ENCODE data around the gene UBL4B. TPM values are rescaled to one million over a fixed set of nuclear protein-coding genes. Genes with fewer than 3 reads are reported as not detected.

The UBL4B gene
- total and polyA plus RNA-seq, 2 experiments from 2014 or later, result not detected

DNA sequence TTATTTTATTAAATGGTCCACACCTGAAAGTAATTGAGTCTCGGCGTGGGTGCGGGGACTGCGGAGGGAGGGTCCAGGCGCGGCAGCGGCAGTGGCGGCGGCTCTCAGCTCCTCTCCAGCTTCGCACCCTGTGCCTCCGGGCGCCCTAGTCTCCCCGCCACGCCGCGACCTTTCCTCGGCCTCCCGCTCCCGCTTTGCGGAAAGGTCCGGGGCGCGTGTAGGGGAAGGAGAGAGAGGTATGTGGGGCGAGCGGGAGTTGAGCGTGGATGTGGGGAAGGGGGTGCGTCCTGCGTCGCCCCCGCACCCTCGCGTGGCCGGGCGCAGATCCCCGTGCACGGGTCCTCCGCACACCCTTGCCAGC is 28.4 kb upstream of the UBL4B start:
- H3K4me1 Mint-ChIP-seq, result peaks cover 26% of the 10 kb centered on the region
- H3K9me3 Mint-ChIP-seq, result no peaks in the 10 kb centered on the region
- peaks cover 7% of the 10 kb centered on the region; the same call in 1 of the 2 replicates for H4K20me1 ChIP-seq (replicated peaks; ENCODE audit: insufficient read depth)
- H3K36me3 ChIP-seq (ENCODE audit: insufficient read depth), result no peaks in the 10 kb centered on the region
- H3K9me2 ChIP-seq (ENCODE audit: insufficient read depth), result no peaks in the 10 kb centered on the region
- H2AFZ ChIP-seq, result 0 out of 2 replicates have a peak overlapping the region, but pooled peaks have one; percentile 52
- peaks cover 21% of the 10 kb centered on the region for H3K4me1 ChIP-seq (ENCODE audit: insufficient read depth)
- no peak overlapping the region for H3K27ac Mint-ChIP-seq
- peaks cover 75% of the 10 kb centered on the region for H3K27me3 Mint-ChIP-seq (ENCODE audit: insufficient read depth, low read depth, poor library complexity)
- peak; percentile 27 for DNase-seq (ENCODE audit: low spot score)
- H3K4me2 ChIP-seq, result peak overlapping the region; percentile 85
- TF ChIP-seq, protein P1, sequence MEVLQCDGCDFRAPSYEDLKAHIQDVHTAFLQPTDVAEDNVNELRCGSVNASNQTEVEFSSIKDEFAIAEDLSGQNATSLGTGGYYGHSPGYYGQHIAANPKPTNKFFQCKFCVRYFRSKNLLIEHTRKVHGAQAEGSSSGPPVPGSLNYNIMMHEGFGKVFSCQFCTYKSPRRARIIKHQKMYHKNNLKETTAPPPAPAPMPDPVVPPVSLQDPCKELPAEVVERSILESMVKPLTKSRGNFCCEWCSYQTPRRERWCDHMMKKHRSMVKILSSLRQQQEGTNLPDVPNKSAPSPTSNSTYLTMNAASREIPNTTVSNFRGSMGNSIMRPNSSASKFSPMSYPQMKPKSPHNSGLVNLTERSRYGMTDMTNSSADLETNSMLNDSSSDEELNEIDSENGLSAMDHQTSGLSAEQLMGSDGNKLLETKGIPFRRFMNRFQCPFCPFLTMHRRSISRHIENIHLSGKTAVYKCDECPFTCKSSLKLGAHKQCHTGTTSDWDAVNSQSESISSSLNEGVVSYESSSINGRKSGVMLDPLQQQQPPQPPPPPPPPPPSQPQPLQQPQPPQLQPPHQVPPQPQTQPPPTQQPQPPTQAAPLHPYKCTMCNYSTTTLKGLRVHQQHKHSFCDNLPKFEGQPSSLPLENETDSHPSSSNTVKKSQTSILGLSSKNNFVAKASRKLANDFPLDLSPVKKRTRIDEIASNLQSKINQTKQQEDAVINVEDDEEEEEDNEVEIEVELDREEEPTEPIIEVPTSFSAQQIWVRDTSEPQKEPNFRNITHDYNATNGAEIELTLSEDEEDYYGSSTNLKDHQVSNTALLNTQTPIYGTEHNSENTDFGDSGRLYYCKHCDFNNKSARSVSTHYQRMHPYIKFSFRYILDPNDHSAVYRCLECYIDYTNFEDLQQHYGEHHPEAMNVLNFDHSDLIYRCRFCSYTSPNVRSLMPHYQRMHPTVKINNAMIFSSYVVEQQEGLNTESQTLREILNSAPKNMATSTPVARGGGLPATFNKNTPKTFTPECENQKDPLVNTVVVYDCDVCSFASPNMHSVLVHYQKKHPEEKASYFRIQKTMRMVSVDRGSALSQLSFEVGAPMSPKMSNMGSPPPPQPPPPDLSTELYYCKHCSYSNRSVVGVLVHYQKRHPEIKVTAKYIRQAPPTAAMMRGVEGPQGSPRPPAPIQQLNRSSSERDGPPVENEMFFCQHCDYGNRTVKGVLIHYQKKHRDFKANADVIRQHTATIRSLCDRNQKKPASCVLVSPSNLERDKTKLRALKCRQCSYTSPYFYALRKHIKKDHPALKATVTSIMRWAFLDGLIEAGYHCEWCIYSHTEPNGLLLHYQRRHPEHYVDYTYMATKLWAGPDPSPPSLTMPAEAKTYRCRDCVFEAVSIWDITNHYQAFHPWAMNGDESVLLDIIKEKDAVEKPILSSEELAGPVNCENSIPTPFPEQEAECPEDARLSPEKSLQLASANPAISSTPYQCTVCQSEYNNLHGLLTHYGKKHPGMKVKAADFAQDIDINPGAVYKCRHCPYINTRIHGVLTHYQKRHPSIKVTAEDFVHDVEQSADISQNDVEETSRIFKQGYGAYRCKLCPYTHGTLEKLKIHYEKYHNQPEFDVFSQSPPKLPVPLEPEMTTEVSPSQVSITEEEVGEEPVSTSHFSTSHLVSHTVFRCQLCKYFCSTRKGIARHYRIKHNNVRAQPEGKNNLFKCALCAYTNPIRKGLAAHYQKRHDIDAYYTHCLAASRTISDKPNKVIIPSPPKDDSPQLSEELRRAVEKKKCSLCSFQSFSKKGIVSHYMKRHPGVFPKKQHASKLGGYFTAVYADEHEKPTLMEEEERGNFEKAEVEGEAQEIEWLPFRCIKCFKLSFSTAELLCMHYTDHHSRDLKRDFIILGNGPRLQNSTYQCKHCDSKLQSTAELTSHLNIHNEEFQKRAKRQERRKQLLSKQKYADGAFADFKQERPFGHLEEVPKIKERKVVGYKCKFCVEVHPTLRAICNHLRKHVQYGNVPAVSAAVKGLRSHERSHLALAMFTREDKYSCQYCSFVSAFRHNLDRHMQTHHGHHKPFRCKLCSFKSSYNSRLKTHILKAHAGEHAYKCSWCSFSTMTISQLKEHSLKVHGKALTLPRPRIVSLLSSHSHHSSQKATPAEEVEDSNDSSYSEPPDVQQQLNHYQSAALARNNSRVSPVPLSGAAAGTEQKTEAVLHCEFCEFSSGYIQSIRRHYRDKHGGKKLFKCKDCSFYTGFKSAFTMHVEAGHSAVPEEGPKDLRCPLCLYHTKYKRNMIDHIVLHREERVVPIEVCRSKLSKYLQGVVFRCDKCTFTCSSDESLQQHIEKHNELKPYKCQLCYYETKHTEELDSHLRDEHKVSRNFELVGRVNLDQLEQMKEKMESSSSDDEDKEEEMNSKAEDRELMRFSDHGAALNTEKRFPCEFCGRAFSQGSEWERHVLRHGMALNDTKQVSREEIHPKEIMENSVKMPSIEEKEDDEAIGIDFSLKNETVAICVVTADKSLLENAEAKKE (CRISPR knock-in tag; IDR thresholded peaks at IDR 0.05), result no peak
- peak; percentile 65 for TF ChIP-seq EZH2phosphoT487 (IDR thresholded peaks at IDR 0.05; ENCODE audit: unreplicated experiment)
- peak overlapping the region; percentile 63 for H3K4me3 ChIP-seq
- H3K27ac ChIP-seq (ENCODE audit: low read depth), result no peak overlapping the region
- no peaks in the 10 kb centered on the region; the same call in 2 of the 3 replicates for H3K36me3 Mint-ChIP-seq (ENCODE audit: low read depth)
- H3K27me3 ChIP-seq (ENCODE audit: insufficient read depth), result peaks cover 81% of the 10 kb centered on the region
- ATAC-seq, result peak; percentile 38
- no peaks in the 10 kb centered on the region for H3F3A ChIP-seq (replicated peaks; ENCODE audit: low read depth)
- no peaks in the 10 kb centered on the region for H3K79me2 ChIP-seq (replicated peaks; ENCODE audit: insufficient read depth)
- peak overlapping the region; percentile 74 for H3K4me3 Mint-ChIP-seq

DNA sequence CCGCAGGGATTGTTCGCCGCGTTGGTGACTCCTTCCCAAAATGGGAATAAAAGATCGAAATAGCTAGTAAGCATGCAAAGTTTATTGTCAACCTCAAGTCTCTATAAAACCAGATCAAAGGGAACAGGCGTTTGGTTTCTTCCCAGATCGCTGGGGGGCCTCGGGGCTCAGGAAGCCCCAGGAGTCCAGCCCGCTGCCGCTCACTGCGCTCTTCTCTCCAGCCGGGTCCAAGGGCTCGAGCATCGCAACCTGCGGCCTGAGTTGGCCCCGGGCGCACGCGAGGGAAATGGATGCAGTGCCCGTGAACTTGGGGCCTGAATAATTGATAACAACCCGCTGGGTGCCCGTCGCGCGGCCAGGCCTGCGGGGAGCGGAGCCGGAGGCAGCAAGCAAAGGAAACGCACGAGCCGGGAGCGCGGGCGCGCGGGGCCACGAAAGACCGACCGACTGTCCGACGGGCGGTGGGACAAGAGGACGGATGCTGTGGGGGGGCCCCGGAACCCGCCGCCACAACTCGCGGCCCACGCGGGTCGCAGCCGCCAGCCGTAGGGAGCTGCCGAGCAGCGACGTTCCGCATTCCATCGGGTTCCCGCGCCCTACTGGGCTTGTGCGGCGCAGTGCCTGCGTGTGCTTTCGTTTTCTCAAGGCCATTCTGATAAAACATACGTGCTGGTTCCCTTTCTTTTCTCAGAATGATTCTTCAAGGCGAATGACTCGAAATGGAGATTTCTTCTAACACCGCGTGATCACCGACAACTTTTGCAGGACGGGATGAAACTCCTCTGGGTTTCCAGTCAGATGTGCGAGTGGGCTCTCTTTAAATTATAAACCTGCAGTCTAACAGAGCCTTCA is 27.8 kb upstream of the UBL4B start:
- Mint-ChIP-seq H3K27me3 (ENCODE audit: insufficient read depth, low read depth, poor library complexity) (peaks cover 72% of the 10 kb centered on the region), H3K36me3 (ENCODE audit: low read depth) (no peaks in the 10 kb centered on the region; the same call in 2 of the 3 replicates), H3K4me3 (peak overlapping the region; percentile 74), H3K4me1 (peaks cover 30% of the 10 kb centered on the region), H3K27ac (no peak overlapping the region), H3K9me3 (no peaks in the 10 kb centered on the region)
- peak overlapping the region; percentile 52; the same call in 1 of the 2 replicates for H2AFZ ChIP-seq
- no peaks in the 10 kb centered on the region for H3K9me2 ChIP-seq (ENCODE audit: insufficient read depth)
- H3F3A ChIP-seq (replicated peaks; ENCODE audit: low read depth), result no peaks in the 10 kb centered on the region
- no peak overlapping the region for H3K27ac ChIP-seq (ENCODE audit: low read depth)
- H3K4me2 ChIP-seq, result peak overlapping the region; percentile 85
- H3K36me3 ChIP-seq (ENCODE audit: insufficient read depth), result no peaks in the 10 kb centered on the region
- no peaks in the 10 kb centered on the region for H3K79me2 ChIP-seq (replicated peaks; ENCODE audit: insufficient read depth)
- H3K27me3 ChIP-seq (ENCODE audit: insufficient read depth), result peaks cover 81% of the 10 kb centered on the region
- peak; percentile 60 for DNase-seq (ENCODE audit: low spot score)
- H4K20me1 ChIP-seq (replicated peaks; ENCODE audit: insufficient read depth), result peaks cover 7% of the 10 kb centered on the region; the same call in 1 of the 2 replicates
- H3K4me1 ChIP-seq (ENCODE audit: insufficient read depth), result peaks cover 21% of the 10 kb centered on the region
- ATAC-seq, result peak; percentile 40
- peak overlapping the region; percentile 63 for H3K4me3 ChIP-seq
- TF ChIP-seq EZH2phosphoT487 (IDR thresholded peaks at IDR 0.05; ENCODE audit: unreplicated experiment) (peak; percentile 83), STAT1 (IDR thresholded peaks at IDR 0.05; ENCODE audit: unreplicated experiment) (no peak)
- TF ChIP-seq, protein P1 (CRISPR knock-in tag; IDR thresholded peaks at IDR 0.05), result no peak
